ENCODE measurements around the gene RREB1.

GRCh38 chr6:7195339-7196018, 87.7 kb downstream of the RREB1 start:
- TF ChIP-seq, protein P1, sequence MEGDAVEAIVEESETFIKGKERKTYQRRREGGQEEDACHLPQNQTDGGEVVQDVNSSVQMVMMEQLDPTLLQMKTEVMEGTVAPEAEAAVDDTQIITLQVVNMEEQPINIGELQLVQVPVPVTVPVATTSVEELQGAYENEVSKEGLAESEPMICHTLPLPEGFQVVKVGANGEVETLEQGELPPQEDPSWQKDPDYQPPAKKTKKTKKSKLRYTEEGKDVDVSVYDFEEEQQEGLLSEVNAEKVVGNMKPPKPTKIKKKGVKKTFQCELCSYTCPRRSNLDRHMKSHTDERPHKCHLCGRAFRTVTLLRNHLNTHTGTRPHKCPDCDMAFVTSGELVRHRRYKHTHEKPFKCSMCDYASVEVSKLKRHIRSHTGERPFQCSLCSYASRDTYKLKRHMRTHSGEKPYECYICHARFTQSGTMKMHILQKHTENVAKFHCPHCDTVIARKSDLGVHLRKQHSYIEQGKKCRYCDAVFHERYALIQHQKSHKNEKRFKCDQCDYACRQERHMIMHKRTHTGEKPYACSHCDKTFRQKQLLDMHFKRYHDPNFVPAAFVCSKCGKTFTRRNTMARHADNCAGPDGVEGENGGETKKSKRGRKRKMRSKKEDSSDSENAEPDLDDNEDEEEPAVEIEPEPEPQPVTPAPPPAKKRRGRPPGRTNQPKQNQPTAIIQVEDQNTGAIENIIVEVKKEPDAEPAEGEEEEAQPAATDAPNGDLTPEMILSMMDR (IDR thresholded peaks at IDR 0.05) = no peak
- TF ChIP-seq POLR2A (IDR thresholded peaks at IDR 0.05) = no peak

Data from sigmoid colon (tissue), 3 donors.